Measurements from ENCODE around the gene UBE2E2.

UBE2E2 gene

DNA sequence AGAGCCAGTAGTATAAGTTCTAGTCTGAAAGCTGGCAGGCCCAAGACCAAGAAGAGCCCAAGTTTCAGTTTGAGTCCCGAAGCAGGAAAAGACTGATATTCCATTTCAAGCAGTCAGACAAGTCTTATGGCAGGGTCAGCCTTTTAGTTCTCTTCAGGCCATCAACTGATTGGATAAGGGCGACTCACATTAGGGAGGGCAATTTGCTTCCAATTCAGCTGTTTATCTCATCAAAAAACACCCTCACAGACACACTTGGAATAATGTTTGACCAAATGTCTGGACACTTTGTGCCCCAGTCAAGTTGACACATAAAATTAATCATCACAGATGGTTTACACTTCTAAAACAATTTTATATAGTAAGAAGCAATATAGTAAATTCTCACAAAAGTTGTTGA lies 69.7 kb downstream of the UBE2E2 start:
- DNase-seq: no peak

DNA sequence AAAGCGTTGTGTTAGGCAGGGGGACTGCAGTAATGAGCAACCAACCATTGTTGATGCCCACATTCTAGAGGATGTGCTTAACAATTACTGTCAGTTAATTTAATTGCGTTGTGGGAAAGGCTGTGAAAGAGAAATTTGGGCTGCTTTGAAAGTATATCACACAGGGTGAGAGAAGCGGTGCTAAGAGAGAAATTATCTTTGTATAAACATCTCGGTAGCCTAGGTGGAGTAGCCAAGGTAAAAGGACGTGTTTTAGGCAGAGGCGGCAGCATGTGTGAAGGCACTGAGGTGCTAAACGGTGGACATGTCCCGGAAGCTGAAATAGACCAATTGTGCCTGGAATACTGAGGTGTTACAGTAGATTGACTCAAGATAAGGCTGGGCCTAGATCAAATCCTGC lies 71.9 kb downstream of the UBE2E2 start:
- no peak for DNase-seq

DNA sequence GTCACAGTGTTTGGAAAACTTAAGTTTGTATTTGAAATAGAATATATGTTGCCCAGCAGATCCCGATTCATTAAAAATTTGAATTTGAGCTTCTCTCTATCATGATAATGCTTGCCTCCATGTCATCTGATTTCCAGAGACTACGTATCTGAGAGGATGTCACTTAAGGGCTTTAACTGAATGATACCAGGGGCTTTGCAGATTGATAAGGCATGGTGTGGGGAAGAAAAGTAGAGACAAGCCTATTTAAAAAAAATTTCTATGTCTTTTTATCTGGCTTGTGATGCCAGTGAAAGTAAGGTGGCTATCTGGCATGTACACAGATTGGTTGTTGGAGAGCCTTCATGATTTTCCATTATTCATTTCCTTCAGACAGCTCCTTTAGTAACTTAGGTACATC lies 72.7 kb downstream of the UBE2E2 start:
- no peak for DNase-seq

DNA sequence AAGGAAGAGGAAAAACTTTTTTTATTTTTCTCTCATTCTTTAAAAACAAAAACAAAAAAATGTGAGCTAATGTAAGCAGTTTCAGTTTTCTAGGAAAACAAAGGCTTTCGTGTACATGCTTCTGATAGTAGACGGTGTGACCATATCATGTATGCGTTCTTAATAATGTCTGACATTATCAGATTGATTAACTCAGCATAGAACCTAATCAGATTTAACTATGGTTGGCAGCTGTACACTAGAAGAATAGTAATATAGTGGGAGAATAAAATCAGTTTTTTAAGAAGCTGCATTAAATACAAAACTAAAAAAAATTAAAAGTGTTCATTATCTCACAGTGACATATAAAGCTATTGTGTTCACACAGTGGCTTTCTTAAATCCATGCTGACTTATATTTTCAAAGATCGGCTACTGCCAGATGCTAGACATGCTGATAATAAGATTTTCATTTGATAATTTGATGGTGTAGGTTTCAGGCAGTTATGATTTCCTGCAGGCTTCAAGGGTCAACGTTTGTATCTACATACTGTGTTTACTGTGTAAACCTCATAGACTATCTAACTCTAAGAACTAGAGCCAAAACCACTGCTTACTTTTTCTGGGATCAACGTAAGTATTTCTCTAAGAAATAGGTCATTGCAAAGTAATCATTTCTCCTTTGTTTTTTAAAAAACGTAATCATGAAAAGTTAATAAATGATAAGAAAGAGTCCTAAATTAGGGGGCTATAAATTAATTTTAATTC lies 74.0 kb downstream of the UBE2E2 start:
- DNase-seq: no peak

DNA sequence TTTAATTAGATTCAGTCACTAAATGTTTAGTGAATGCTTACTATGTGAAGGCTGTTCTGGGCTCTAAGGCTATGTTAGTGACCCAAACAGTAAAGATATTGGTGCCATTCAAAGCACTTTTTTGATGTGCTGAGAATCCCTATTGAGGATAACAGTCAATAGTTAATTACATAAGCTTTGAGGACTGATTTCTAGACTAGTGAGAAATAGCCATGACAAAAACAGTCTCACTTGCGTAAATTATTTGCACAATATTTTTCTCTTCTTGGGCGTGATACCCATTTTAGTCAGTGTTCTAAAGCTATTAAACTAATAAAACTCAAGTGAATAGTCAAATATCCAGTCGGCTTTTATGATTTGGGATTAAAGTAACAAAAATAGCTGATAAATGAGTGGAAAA lies 74.6 kb downstream of the UBE2E2 start:
- DNase-seq: no peak

DNA sequence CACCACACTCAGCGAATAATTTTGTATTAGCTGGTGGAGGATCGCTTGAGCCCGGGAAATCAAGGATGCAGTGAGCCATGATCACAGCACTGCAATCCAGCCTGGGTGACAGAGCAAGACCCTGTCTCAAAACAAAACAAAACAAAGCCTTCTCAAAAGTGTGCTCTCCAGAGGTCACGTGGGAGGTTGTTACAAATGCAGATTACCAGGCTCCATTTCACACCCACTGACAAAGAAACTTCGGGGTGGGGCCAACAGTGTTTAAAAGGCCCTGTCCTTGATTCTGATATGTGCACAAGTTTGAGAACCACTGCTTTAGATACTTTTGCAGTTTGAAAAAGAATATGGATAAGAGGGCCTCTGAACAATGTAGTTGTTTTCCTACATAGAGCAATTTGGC lies 80.5 kb downstream of the UBE2E2 start:
- DNase-seq: no peak

DNA sequence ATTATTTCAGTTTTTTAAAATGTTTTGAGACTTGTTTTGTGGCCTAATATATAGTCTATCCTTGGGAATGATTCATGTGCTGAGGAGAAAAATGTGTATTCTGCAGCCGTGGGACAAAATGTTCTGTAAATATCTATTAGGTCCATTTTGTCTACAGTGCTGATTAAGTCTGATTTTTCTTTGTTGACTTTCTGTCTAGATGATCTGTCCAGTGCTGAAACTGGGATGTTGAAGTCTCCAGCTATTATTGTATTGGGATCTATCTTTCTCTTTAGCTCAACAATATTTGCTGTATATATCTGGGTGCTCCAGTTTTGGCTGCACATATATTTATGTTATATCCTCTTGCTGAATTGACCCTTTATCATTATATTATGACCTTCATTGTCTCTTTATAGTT lies 85.2 kb downstream of the UBE2E2 start:
- no peak for DNase-seq

DNA sequence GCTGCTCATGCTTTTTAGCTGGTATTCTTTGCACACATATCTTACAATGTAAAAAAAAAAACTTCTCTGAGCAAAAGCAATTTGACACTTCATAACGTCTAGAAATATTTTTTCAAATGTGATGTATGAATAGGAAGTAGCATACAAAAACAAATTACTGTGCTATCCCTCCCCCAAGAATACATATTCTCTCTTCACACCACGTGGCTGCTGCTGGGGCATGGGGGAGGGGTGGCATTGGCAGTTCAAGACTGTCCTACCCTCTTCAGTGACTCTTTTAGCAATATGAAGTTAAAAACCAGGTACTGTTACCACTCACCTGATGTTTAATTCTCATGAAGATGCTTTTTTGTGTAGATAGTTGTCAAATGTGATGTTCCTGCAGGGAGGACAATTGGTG lies 85.6 kb downstream of the UBE2E2 start:
- DNase-seq: no peak

DNA sequence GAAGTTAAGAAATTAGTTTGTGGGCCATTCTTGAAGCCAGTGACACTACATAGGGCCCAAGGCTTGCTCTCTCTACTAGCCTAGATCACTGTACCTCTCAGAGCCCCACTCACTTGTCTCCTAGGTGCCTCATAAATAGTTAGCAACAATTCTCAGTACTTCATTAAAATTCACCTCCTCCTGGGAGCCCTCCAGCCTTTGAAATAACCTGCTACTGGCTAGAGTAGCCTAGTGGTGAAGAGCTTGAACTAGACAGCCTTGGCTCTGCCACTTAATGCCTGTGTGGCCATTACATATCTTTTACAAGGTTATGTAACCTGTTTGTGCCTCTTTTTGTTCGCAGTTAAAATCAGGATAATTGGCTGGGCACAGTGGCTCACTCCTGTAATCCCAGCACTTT lies 89.3 kb downstream of the UBE2E2 start:
- no peak for DNase-seq

DNA sequence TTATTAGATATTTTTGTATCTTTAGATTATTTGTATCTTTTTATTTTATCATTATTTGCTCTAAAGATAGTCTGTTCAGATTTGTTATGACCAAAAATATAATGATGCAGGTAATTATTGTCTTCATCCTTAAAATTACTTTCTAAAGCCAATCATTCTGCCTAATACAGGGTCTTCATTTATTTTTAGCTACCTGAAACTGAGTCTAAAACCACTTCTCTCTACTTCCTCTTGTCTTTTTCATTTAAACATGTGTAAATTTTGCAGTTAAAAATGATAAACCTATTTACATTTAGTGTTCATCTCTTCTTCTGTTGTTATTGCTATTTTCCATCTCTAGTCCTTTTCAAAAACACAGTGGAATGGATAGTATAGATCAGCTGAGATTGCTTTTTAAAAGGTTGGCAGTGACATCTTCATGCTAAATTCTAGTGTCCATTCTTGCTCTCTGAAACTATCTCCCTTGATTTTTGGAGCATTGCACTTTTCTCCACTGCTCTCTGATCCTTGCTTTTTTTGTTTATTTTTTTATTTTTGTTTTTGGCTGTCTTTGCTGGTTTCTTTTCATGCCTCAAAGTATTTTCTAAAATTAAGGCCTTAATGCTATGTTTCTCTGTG lies 91.8 kb downstream of the UBE2E2 start:
- no peak for DNase-seq

DNA sequence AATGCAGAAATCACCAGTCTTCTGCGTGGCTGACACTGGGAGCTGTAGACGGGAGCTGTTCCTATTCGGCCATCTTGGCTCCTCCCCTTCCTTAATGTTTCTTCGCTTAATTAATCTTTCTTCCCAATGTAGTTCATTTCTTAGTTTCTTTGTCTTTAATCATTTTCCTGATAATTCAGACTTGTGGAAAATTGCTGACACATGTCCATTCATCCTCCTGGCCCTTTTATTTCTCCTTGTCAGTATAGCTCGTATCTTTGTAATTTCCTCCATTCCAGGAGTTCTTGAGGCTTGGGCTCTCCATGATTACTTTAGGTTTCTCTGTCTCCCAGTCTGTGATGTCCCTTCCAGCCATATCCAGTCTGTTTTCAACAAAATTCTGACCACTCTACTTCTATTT lies 98.7 kb downstream of the UBE2E2 start:
- no peak for DNase-seq

DNA sequence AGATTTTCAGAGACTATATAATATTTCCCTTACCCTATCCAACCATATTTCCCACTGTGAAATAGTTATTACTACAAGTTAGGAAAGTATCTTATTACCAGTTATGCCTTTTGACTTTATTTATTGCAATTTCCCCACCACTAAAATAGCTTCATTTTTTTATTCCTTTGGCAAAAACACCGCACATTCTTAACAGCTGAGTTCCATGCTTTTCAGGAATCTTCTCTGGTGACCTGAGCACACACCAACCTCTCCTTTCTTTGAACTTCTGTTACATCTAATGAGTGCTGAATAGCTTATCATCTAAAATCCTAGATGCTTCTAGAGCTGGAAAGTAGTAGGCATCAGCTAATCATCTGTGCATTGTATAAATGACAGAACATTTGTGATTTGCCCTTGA lies 99.1 kb downstream of the UBE2E2 start:
- DNase-seq: no peak

DNA sequence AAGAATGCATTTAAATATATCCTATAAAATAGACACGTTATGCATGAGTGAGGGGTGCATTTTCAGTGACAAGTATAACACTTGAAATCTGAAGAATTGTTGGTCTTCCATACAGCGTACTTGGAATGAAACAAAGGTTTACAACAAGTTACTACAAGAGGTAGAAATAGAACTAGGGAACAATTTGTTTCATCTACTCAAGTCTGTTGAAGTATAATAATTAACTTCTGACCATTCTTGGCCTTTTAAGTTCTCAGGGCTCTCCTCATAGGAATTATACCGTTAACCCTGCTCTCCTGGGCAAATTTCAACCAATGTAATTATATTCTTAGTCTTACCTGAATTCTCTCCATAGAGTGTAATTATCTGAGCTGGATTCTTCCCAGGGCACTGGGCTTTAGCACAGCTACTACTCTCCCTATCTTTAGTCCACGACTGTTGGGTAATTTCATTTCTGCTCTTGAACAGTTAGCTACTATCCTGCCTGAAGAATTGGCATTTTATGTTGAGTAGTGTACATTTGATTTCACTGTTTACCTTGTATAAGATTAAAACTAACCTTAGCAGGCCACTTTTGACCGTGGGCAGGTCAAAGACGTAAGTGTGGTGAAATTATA lies 100.6 kb downstream of the UBE2E2 start:
- DNase-seq: no peak

DNA sequence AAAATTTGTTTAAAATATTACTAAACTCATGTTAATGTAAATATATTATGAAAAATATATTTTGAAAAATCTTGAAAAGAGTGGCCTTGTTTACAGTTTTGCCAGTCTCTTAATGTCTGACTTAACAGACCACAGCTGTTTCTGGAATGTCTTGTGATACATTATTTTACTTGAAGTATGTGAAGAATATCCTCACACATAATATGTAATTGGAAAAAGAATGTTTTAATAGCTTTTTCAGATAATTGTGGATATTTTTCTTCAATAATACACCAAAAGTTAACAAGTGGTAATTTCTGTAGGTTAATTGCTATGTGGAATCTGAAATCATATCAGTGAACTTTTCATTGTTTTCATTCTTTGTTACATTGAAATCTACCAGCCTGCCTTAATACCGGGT lies 101.3 kb downstream of the UBE2E2 start:
- DNase-seq: no peak

DNA sequence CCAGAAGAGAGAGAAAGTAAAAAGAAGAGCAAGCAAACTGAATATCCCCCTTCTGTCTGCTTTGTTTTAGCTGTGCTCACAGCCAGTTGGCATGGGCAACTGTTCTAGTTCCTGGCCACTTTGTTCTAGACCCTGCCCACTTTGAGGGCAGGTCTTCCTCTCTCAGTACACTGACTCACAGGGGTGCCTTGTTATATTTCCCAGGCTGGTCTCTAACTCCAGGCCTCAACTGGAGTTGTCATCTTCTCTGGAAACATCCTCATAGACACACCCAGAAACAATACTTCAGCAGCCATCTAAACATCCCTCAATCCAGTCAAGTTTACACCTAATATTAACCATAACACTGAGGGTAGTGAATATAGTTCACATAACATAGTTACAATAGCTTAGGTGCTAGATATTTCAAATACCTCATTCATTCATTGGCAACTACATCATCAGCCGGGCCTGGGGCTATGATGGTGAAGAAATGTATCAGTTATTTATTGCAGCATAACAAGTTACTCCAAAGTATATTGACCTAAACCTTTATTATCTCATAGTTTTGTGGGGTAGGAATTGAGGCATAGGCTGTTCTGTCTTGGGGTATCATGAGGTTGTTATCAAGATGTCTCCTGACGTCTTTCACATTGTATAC lies 106.0 kb downstream of the UBE2E2 start:
- no peak for DNase-seq

DNA sequence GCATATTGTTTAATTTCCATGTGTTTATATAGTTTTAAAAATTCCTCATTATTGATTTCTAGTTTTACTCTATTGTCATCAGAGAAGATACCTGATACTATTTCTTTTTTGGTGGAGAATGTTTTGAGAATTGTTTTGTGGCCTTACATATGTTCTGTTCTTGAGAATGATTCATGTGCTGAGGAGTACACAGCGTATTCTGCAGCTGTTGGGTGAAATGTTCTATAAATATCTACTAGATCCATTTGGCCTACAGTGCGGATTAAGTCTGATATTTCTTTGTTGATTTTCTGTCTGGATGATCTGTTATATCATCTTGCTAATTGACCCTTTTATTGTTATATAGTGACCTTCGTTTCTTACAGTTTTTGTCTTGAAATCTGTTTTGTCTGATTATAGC lies 109.7 kb downstream of the UBE2E2 start:
- DNase-seq: no peak

DNA sequence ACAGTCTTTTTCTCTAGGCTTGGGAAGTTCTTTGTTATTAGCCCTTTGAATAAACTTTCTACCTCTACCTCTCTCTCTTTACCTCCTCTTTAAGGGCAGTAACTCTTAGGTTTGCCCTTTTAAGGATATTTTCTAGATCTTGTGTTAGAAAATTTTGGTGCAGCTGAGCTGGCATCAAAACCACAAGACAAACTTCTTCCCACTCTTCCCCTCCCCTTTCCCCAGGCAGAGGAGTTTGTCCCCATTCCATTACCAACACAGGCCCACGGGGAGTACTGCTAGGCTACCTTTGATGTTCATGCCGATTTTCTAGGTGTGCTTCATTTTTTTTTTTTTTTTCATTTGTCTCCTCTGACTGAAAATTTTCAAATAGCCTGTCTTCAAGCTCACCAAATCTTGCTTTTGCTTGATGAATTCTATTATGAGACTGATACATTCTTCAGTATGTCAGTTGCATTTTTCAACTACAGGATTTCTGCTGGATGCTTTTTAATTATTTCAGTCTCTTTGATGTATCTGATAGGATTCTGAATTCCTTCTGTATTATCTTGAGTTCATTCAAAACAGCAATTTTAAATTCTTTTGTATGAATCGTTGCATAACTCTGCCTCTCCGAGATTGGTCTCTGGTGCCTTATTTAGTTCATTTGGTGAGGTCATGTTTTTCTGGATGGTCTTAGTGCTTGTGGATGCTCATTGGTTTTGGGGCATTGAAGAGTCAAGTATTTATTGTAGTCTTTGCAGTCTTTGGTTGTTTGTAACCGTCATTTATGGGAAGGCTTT lies 112.0 kb downstream of the UBE2E2 start:
- DNase-seq: no peak

DNA sequence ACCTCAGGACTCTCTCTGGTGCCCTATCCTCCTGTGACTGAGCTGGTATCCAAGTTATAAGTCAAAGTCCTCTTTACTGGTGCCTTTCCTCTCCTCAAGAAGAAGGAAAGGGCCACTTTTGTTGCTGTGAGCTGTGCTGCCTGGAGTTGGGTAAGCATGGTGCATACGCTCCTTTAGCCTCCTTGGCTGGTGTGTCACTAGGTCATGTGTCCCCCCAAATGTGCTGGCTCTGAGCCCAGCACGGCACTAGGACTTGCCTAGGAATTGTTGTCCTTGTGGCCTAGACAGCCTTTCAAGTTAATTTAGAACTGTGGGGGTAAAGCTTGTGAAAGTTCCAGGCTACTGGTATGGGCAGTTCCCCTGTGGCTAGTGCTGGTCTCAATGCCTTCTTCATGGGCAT lies 113.8 kb downstream of the UBE2E2 start:
- DNase-seq: no peak

DNA sequence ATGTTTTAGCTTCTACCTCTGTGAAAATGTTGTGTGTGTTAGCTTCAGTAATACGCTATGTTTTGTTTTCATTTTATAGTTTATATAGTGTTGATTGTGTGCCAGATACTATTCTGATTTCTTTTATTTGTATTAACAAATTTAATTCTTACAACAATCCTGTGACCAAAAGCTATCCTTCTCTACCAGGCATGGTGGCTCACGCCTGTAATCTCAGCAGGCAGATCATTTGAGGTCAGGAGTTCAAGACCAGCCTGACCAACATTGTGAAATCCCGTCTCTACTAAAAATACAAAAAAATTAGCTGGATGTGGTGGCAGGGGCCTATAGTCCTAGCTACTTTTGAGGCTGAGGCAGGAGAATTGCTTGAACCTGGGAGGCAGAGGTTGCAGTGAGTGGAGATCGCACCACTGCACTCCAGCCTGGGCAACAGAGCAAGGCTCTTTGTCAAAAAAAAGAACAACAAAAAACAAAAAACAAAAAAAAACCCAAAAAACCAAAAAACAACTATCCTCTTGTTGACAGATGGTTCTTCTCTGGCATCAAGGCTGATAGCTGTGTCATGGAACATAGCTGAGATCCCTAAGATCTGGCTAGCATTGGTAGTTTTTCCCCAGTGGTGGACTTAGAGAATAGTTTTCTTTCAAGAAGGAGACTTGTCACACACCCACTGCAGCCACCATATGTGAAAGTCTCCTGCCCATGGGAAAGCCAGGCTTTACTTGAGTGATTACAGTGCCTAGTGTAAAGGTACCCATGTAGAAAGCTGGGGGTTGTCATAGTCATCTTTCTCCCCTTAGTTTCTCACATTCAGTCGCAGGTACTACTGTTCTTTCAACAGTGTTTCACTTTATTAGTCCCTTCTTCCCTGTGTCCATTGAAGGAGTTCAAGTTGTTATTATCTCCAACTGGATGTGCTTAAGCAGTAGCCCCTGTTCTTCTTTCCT lies 116.5 kb downstream of the UBE2E2 start:
- no peak for DNase-seq

Measured in amygdala (tissue), 56 donors.